Panc1 (cell line): ENCODE data around the gene ALK. TPM values are rescaled to one million over a fixed set of nuclear protein-coding genes. Genes with fewer than 3 reads are reported as not detected.

Source experiments
- ATAC-seq: fragments of 200-7000 bp; cut with Tn5 transposase; 2 replicates; pipeline ENCODE4 v1.9.1; 2020; ENCODE audit warnings: mild to moderate bottlenecking, moderate library complexity
- BruUV-seq: library from RNA; stranded (reverse); fragments of 400-500 nt; replicated peaks from 2 replicates; lab custom pipeline; 2021; lab: Mats Ljungman, UMichigan
- CTCF ChIA-PET: fragments of 300-600 bp; sonication (Branson Sonifier 250); formaldehyde crosslinking; loops from one replicate; lab custom pipeline; 2022; ENCODE audit warnings: antibody characterized with exemption; lab: Charles Lee
- POLR2A ChIA-PET: fragments of 300-600 bp; sonication (Branson Sonifier 250); formaldehyde crosslinking; loops from one replicate; lab custom pipeline; 2022; ENCODE audit warnings: antibody characterized with exemption; lab: Charles Lee
- DNase-seq: peaks from one replicate; pipeline ENCODE4 v3.0.0-alpha.2; 2010; ENCODE audit warnings: low read depth, low spot score
- H3K27ac ChIP-seq: 2 replicates; pipeline ENCODE4 v1.5.1; 2011; ENCODE audit warnings: mild to moderate bottlenecking, low read length, inconsistent platforms
- H3K27me3 ChIP-seq: fragments of 200-500 bp; sonication (Bioruptor generic); 2 replicates; pipeline ENCODE4 v1.6.0; 2014; ENCODE audit warnings: low read length, inconsistent platforms; ENCODE audit not compliant: control insufficient read depth, insufficient read depth
- H3K36me3 ChIP-seq: fragments of 200-500 bp; sonication (Bioruptor generic); 2 replicates; pipeline ENCODE4 v1.5.1; 2014; ENCODE audit warnings: inconsistent platforms, mild to moderate bottlenecking, low read length, moderate library complexity; ENCODE audit not compliant: control insufficient read depth, insufficient read depth
- H3K4me1 ChIP-seq: 2 replicates; pipeline ENCODE4 v1.5.1; 2011; ENCODE audit warnings: inconsistent platforms, mild to moderate bottlenecking, low read length, moderate library complexity; ENCODE audit not compliant: control insufficient read depth, insufficient read depth
- H3K4me3 ChIP-seq, 2 experiments: 2 replicates each; pipeline ENCODE4 v1.5.1; 2011 to 2012; ENCODE audit warnings: low read depth in 2 of 2, low read length in 2 of 2, mild to moderate bottlenecking in 2 of 2, inconsistent platforms in 1 of 2, moderate library complexity in 1 of 2
- H3K9me3 ChIP-seq: fragments of 200-500 bp; sonication (Bioruptor generic); 2 replicates; pipeline ENCODE4 v1.5.1; 2014; ENCODE audit warnings: low read depth, mild to moderate bottlenecking, inconsistent platforms, low read length, moderate library complexity; ENCODE audit not compliant: control insufficient read depth, insufficient read depth
- POLR2AphosphoS5 ChIP-seq: IDR thresholded peaks from 2 replicates; pipeline ENCODE4 v1.6.1; 2012; ENCODE audit warnings: mild to moderate bottlenecking, low read depth, low read length, moderate library complexity
- SIN3A ChIP-seq: IDR thresholded peaks from 2 replicates; pipeline ENCODE4 v1.6.1; 2012; ENCODE audit warnings: low read depth, mild to moderate bottlenecking, low read length, moderate library complexity, borderline replicate concordance; ENCODE audit not compliant: insufficient read depth
- TCF7L2 ChIP-seq: IDR thresholded peaks from 2 replicates; pipeline ENCODE4 v1.6.1; 2011; ENCODE audit warnings: mild to moderate bottlenecking, low read depth, low read length, inconsistent platforms
- in situ Hi-C: cut with HindIII; loops from 2 replicates; pipeline ENCODE4 v1.10.0; 2016; ENCODE audit warnings: low sequenced_read_pairs, low pct_unique_long_range_greater_than_20kb
- intact Hi-C: fragments of 100-400 bp; cut with micrococcal nuclease; formaldehyde crosslinking; loops from one replicate; pipeline ENCODE4 v1.10.0; 2022; ENCODE audit not compliant: unreplicated experiment
- total RNA-seq: library from RNA; stranded (reverse); gene quantifications from one replicate; pipeline ENCODE4 v1.2.1, GENCODE V29; 2021; ENCODE audit not compliant: unreplicated experiment
- TF ChIP-seq, protein P1 (sequence below), 2 experiments: IDR thresholded peaks; 2 replicates each; pipeline ENCODE4 v1.6.1; 2011 to 2012; ENCODE audit warnings: low read depth in 2 of 2, control low read depth in 1 of 2, low read length in 1 of 2, mild to moderate bottlenecking in 1 of 2, moderate library complexity in 1 of 2; ENCODE audit not compliant: insufficient read depth in 1 of 2
- TF ChIP-seq, protein P2 (sequence below): fragments of 450-650 bp; IDR thresholded peaks from 2 replicates; pipeline ENCODE4 v1.5.1; 2017; ENCODE audit warnings: mild to moderate bottlenecking

Gene ALK
- total RNA-seq, 1 experiment from 2014 or later = not detected

DNA sequence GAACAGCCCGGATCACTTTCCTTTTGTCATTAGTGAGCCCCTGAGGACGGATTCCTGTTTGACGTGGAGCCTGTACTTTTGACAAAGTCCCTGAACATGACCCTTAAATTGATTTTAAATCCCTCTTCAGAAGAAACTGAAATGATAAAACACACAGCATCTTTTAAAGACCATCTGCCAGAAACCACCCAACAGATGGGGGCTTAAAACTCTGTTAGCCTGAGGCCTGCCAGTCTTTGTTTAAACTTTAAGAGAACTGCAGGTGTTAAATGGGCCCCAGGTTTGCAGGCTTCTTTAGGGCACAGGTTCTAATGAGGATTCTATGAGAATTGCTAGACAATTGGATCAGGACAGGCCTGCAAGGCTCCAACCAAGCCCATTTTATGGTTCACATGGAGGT is 177.9 kb downstream of the ALK start:
- Histone ChIP-seq H3K27me3 (no peaks in the 10 kb centered on the region), H3K4me3 (no peak overlapping the region), H3K4me1 (no peaks in the 10 kb centered on the region), H3K27ac (no peak overlapping the region), H3K36me3 (no peaks in the 10 kb centered on the region), H3K9me3 (no peaks in the 10 kb centered on the region)
- ATAC-seq (no peak), DNase-seq (no peak)
- TF ChIP-seq TCF7L2 (no peak), POLR2AphosphoS5 (no peak), SIN3A (no peak)
- TF ChIP-seq, protein P1, sequence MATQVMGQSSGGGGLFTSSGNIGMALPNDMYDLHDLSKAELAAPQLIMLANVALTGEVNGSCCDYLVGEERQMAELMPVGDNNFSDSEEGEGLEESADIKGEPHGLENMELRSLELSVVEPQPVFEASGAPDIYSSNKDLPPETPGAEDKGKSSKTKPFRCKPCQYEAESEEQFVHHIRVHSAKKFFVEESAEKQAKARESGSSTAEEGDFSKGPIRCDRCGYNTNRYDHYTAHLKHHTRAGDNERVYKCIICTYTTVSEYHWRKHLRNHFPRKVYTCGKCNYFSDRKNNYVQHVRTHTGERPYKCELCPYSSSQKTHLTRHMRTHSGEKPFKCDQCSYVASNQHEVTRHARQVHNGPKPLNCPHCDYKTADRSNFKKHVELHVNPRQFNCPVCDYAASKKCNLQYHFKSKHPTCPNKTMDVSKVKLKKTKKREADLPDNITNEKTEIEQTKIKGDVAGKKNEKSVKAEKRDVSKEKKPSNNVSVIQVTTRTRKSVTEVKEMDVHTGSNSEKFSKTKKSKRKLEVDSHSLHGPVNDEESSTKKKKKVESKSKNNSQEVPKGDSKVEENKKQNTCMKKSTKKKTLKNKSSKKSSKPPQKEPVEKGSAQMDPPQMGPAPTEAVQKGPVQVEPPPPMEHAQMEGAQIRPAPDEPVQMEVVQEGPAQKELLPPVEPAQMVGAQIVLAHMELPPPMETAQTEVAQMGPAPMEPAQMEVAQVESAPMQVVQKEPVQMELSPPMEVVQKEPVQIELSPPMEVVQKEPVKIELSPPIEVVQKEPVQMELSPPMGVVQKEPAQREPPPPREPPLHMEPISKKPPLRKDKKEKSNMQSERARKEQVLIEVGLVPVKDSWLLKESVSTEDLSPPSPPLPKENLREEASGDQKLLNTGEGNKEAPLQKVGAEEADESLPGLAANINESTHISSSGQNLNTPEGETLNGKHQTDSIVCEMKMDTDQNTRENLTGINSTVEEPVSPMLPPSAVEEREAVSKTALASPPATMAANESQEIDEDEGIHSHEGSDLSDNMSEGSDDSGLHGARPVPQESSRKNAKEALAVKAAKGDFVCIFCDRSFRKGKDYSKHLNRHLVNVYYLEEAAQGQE (IDR thresholded peaks at IDR 0.05; ENCODE audit: insufficient read depth in 1 of 2, low read depth in 2 of 2, low read length in 1 of 2) = no peak
- TF ChIP-seq, protein P2, sequence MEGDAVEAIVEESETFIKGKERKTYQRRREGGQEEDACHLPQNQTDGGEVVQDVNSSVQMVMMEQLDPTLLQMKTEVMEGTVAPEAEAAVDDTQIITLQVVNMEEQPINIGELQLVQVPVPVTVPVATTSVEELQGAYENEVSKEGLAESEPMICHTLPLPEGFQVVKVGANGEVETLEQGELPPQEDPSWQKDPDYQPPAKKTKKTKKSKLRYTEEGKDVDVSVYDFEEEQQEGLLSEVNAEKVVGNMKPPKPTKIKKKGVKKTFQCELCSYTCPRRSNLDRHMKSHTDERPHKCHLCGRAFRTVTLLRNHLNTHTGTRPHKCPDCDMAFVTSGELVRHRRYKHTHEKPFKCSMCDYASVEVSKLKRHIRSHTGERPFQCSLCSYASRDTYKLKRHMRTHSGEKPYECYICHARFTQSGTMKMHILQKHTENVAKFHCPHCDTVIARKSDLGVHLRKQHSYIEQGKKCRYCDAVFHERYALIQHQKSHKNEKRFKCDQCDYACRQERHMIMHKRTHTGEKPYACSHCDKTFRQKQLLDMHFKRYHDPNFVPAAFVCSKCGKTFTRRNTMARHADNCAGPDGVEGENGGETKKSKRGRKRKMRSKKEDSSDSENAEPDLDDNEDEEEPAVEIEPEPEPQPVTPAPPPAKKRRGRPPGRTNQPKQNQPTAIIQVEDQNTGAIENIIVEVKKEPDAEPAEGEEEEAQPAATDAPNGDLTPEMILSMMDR = no peak
- CTCF ChIA-PET = no interaction called here
- BruUV-seq = no TSS peak
- intact Hi-C loops = no loop called here
- in situ Hi-C loops = no loop called here
- POLR2A ChIA-PET = no interaction called here

DNA sequence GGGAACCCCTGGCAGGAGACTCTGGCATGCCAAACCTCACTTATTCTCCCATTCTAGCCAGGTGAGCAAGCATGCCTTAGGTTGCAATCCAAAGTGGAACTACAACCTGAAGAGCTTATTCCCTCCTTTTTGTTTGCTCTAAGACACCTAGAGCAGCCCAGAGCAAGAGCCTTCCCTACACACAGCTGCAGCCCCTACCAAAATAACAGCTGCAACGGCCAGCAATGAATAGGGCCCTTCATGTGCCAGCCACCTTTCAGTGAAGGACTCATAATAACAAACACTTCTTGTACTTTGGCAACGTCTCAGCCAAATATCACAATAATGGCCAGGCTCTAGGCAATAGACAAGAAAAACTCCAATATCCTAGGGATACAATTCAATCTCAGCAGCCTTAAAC is 178.7 kb downstream of the ALK start:
- no peaks in the 10 kb centered on the region for H3K9me3 ChIP-seq
- intact Hi-C loops = no loop called here
- H3K27ac ChIP-seq = no peak overlapping the region
- no peaks in the 10 kb centered on the region for H3K27me3 ChIP-seq
- TF ChIP-seq, protein P1 (IDR thresholded peaks at IDR 0.05; ENCODE audit: insufficient read depth in 1 of 2, low read depth in 2 of 2, low read length in 1 of 2) = no peak
- TF ChIP-seq POLR2AphosphoS5 = no peak
- no peak for TF ChIP-seq SIN3A
- TF ChIP-seq, protein P2 = no peak
- no peak for TF ChIP-seq TCF7L2
- no TSS peak for BruUV-seq
- H3K4me3 ChIP-seq = no peak overlapping the region
- H3K4me1 ChIP-seq = no peaks in the 10 kb centered on the region
- in situ Hi-C loops = no loop called here
- DNase-seq (no peak), ATAC-seq (no peak)
- H3K36me3 ChIP-seq = no peaks in the 10 kb centered on the region
- POLR2A ChIA-PET = no interaction called here
- CTCF ChIA-PET = no interaction called here
